NCI-H82 treated with DMSO at 0.1 percent for 48 hours (cell line): ENCODE results near the gene SLC6A9.
A peak's percentile ranks its signal among the peaks of the same experiment; 100 is the strongest.

Source experiments
- DNase-seq: peaks from one replicate; lab custom pipeline; 2025; ENCODE audit not compliant: unreplicated experiment; lab: John Stamatoyannopoulos, UW

The SLC6A9 gene

DNA sequence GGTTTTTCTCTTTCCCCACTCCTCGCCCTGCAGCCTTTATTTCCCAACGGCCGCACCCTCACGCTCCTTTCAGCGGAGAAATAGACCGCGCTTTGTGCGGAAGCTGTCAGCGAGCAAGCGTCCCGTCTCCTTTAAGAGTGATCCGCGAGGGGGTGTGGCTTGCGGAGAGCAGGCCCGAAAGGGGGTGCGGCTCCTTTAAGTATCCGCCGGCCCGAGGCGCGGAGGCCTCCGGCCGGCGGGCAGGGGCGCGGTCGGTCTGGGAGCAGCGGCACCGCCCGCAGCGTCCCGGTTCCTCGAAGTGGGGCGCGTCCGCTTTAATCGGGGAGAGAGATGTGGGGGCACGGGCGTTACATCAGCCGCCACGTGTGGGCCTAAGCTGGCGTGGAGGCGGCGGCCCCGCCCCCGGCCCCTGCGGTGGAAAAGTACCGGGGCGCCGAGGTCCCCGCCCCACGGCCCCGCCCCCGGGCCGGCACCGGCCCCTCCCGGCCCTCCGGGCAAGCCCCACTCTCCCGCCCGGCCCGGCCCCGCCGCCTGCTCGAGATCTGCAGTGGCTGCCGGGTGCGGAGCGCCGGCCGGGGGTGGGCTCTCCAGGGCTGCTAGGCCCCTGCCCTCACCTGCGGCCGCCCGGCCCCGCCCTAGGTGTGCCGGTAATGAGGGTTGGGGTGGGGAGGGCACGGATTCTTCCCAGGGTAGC, 1.2 kb downstream of the SLC6A9 start:
- peak; percentile 78 for DNase-seq

DNA sequence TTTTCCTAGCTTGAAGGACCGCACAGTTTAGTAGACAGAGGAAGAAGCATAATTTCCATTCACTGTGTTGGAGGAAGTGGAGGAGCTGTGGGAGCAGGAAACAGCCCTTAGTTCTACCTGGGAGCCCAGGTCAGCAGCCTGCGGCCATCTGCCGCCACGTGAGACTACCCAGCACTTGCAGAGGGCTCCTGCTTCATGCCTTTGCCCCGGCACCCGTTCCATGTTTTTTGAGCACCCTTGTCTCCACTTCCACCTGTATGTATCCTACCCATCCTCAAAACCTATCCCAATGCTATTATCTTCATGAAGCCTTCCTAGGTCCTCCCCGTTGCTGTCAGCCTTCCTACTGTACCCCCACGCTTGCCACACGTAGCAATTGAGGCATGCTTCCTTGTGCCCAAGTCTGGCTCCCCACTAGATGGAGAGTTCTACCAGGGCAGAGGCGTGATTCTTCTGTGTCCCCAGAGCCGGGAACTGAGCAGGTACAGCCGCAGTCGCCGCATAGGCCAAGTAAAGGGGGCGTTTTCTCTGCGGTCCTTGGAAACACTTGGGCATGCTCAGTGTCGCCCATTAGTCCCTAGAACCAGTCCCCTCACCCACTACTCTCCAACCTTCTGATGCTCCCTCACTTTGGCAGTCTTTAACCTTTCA, 1.9 kb downstream of the SLC6A9 start:
- peak; percentile 64 for DNase-seq

DNA sequence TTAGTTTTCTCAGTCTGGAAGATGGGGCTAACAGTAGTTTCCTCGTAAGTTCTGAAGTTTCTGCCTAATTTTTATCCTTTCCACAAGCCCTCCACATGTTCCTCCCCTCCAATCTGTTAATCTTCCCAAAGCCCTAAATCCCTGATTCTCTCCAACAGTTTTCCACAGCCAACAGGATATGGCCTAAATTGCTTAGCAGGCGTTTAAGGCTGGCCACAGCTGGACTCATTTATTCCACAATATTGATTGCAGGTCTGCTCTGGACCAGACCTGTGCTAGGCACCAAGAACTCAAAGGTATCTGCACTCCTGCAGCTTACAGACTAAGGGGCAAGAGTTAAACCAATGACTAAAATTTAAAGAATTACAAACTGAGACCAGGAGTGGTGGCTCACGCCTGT, 3.9 kb downstream of the SLC6A9 start:
- DNase-seq = peak; percentile 42

DNA sequence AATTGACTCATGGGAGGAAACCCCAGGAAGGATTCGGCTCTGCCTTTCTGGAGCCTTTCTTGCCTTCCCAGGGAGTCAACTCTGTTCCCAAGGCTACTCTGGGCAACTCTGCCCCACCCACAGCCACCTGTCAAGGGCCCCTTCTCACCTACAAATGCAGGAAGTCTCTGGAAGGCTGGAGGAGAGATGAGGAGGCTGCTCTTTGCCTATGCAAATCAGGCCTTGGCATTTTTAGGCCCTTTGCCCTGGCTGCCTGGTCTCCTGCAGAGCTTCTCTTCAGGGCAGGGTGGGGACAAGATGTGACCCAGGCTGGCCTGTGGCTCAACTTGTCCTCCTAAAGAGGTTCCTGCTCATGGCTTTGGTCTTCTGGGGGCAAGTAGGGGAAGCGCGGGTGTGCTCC, 5.4 kb downstream of the SLC6A9 start:
- DNase-seq = no peak

DNA sequence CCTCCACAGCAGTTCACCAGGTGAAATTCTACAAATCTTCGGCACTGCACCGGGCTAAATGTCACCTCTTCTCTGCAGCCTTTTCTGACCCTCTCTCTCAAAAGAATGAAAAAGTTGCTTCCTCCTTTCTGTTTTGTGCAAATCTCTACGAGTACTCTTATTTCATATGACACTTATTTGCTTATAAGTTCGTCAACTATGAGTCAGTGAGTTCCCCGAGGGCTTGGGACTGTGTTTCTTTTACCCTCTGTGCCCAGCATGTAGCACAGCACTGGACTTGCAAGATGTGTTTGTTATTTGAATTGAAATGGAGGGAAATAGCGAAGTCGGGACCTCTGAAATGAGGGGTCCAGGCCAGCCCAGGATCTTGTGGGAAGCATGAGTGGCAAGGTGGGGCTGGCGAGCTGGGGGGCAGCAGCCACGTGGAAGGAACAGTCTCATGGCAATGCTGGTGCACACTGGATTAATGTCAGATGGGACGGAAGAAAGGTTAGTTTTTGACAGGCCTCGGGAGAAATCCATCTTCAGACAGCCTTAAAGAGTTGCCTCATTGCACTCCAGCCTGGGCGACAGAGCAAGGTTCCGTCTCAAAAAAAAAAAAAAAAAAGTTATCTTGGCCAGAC, 6.2 kb downstream of the SLC6A9 start:
- no peak for DNase-seq

DNA sequence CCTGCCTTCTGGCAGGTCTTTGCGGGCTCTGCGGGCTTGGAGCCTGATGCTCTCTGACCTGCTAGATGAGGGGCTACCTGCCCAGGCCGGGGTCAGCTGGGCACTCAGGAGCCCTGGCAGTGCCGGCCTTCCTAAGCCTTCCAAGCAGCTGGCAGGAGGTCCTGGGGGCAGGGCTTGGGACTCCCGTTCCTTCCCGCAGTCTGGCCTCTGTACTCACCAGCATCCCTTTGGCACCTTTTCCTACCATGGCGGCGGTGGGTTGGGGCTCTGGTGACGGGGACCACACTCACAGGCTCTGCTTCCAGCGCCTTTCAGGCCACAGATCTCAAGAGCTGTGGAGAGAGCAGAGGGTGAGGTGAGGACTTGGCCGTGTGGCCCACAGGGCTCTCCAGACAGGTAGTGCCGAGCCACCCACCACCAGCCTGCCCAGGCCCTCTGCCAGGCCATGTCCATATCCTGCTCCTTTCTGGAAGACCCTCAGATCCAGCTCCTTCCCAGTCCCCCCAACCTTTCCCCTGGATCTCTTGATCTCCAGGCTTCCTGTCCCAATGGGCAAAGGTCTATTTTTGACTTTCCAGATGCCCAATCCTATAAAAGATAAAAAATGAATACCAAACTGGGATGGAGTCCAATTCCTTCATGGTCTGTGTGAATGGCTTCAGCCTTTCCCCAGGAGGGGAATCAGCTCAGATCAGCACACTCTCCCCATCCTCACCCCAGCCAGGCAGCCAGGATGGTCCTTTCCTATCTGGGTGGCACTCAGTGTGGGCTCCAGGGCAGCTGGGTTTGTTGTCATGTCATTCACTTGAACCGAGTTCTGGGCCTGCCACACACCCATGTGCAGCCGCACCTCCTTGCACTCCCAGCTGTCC, 7.0 kb downstream of the SLC6A9 start:
- no peak for DNase-seq

DNA sequence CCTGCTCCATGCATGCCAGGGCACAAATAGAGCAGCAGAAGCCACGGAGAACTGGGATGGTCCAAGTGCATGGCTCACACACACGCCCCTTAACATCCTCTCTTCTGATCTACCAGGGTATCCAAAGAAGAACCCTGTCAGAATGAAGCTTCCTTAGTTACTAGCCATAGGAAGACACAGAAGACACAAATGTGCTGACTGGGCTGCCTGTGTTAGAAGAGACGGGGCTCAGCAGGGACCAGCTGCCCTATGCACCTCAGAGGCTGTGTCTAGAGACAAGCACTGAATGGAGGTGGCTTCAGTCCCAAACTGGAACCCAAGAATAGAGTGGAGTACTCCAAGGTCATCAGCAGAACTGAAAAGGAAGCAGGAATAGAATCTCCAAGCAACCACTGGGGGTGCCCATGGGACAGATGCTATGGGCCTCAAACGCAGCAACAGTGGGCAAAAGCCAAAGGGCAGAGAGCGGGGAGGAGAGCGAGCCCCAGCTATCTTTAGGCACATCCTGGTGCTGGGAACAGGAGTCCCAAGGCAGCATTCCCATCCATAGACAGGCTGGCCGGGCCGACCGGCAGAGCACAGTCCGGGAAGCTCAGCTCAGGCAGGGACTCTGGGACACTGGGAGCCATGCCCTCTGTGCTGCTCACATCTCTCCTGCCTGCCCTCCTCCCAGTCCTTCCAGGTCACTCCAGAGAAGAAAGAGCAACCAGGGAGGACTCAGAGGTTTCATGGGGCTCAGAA, 9.5 kb downstream of the SLC6A9 start:
- no peak for DNase-seq

DNA sequence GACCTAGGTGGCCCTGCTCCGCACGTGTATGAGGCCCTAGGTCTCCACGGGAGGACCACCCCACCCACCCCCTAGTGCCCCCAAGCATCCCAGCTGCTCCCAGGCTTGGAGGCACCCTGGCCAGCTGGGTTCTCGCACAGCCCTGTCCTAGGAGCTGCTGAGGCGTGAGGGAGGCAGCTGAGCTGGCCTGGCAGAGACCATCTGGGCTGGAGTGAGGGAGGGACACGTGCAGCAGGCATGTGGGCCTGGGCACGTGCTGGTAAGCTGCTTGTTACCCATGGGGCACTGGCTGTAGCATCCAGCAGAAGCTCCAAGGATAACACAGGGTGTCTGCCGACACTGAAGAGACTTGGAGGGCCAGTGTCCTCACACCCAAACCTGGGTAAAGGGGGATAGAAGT, 10.1 kb downstream of the SLC6A9 start:
- DNase-seq = no peak

DNA sequence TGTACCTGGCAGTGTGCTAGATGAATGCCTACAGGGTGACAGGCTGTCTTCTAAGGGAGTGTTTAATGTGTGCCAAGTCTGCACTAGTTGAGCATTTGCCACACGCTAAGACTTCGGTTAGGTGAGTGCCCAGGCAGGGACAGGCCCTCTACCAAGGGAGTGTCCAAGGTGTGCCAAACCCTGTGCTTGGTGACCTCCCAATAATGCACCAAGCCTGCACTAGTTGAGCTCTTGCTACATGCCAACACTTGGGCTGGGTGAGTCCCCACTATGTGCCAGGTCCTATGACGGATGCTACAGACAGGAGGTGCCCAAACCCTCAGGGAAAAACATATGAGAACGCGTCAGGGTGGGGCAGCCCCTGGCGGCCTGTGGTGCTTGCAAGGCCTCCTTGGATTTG, 10.8 kb downstream of the SLC6A9 start:
- no peak for DNase-seq

DNA sequence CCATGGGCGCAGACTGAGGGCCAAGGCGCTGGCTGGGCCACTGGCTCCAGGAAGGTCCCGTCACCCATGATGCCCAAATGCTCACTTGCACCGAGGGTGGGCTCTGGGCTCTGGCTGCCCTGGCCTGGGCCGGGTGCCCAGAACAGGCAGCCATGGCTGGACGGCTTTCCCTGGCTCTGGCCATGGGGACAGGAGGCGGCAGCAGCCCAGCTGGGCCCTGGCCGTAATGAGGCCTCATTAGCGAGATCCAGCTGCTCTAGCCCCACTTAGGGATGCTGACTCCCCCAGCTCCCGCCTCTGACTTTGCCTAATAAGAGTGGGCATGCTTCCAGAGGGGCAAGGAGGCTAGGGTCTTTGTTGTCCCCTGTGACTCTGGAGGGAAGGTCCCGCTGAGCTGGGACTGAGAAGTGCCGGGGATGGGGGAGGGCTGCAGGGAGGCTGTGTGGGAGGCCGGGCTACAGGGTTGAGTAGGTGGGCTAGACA, 11.8 kb downstream of the SLC6A9 start:
- DNase-seq = no peak

DNA sequence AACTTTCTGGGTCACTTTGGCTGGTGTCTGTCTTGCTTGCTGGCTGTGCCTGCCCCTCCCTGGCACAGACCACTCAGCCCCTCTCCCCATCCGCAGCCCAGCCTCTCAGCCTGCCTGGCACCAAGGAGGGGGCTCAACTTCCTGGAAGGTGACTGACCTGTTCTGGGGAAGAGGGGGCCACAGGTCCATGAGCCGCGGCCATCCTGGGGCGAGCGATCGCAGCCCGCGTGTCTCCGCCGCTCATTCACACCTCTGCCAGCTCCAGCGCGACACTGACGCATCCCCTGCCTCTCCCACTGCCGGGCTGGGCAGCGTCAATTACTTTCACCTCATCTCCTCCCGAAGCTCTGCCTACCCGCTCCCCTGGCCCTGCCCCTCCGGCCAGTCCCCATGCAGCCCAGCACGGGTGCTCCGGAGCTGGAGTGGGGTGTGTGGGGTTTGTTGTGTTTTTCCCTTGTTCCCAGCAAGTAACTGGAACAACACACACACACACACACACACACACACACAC, 14.3 kb downstream of the SLC6A9 start:
- no peak for DNase-seq

DNA sequence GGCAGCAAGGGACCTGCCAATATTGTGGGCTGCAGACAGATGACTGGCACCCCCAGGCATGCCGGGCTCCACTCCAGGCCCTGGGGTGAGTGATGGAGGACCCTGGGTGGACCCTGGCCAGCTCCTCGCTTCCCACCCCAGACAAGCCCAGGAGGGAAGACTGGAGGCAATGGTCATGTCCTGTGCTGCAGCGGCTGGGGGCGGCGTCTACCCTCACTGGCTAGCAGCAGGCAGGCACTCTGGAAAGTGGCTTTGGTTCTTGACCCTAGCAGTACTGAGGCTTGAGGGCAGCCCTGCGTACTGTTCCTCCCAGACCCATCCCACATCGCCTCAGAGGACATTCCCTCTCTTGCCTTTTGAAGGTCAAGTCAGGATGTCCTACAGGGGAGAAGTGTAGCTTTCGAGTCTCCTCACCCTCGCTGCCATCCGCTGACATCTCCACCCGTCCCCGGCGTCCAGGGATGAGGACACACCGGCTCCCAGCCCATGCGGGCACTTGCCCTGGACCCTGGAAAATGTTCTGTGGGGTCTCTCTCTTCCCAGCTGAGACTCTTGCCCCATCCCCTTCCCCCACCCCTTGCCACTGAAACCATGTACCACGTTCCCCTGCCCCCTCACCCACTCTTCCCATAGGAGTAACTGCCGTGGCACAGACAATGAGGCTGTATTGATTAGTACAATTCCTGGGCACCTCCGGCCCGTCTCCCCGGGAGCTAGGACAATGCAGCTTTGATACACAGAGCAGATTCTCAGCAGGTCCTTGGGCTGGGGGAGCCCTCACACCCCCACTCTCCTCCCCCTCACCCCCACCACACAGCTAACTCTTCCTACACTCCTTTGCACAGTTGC, 15.0 kb downstream of the SLC6A9 start:
- DNase-seq = no peak

DNA sequence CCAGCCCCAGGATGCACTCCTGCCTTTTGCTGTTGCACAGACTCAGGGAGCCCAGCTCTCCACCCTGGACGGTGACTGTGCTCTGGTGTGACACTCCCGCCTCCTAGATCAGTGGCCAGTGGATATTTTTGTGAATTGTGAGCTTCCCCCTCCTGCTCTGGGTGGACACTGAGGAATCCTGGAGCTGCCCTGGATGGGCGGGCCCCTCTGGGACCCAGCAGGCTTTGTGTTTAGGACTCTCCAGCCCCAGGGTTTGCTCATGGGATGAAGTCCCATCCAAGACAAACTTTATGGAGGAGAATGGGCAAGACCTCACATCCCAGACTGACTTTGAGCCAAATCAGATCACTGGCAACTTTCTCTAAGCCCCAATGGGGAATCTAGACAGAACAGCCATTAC, 16.1 kb downstream of the SLC6A9 start:
- no peak for DNase-seq

DNA sequence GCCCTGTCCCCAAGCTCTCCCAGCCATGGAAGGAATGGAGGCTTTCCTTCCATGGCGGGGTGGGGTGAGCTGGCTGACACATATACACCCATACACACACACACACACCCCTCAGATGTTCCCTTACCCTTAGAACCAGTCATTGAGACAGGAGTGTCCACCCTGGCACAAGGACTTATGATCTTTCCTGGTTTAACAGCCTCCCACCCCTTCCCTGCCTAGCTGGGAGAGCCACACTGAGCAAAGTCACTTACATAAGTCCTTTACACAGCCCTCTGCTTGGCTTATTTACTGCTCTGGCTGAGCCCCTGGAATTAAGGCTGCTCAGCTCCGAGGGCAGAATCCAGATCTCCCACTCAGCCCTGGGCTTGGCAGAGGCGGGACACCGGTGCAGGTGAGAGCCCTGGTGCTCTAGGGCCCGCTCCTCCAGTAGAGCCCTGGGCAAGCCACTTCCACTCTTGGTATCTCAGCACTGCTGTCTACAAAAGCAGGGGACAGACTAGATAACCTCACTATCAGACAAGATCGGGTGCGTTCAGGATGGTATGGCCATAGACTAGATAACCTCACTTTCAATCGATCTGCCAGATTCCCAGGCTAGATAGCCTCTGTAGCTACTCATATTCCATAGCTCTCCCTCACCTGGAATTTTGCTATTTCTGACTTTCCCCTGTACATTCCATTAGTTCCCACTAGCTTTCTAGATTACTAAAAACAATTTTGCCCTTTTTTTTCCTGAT, 16.7 kb downstream of the SLC6A9 start:
- peak; percentile 61 for DNase-seq

DNA sequence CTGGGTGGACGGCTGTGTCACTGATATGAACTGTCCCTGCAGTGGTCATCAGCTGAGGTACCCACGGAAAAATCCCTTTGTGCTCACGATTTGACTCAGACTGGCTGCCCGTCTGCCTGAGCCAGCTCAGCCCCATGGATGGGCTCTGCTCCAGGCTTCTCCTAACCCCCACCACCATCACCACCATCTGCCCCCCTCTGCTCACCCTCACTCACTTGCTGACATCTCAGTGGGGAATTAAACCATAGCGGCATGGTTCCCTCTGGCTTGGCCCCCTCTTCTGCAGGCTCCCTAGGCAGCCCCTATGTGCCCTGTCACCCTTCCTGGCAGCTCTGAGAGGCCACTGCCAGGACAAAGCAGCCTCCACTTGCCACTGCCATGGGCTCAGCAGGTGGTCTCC, 17.3 kb downstream of the SLC6A9 start:
- DNase-seq = no peak

DNA sequence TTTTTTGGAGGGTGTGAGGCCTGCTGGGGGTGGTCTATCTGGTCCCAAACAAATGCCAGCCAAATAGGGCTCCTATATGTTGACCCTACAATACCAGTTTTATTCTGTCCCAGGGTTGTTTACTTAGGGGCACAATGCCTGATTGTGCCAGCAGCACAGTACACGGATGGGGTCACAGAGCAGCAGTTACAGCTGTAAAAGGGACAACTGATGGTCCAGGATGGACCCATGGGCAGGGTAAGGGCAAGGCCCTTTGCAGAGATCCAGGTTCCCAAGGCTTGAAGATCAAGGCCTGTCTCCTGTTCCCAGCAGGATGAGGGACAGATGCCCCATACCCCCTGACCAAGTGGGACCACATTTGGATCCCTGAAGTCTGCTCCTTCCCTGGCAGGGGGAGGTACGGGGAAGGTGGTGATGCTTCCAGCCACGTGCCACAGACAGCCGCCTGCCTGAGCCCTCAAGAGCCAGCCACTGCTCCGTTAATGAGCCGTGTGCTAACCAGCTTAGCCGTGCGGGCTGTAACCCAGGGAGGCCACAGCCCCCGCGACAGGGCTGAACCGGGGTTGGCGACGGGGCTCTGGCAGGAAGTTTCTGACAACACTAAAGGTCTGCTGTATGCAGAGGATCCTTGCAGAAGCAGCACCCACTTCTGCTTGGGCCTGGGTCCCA, 18.2 kb downstream of the SLC6A9 start:
- peak; percentile 63 for DNase-seq

DNA sequence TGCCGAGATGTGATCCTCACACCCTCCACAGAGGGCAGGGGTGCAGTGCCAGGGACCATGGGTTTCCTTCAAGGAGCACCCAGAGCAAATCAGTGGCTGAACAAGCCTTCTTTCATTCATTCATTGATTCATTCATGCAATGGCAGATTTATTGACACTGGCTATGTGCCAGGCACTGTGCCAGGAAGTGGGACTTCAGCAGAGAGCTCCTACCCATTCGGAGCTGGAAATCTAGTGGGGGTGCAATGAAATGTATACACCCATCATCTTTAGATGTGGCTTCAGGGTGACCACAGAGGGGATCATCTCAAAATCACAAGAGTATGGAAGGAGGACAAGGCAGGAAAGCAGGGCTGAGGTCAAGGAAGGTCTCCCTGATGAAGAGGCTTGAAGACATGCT, 18.9 kb downstream of the SLC6A9 start:
- DNase-seq = no peak

DNA sequence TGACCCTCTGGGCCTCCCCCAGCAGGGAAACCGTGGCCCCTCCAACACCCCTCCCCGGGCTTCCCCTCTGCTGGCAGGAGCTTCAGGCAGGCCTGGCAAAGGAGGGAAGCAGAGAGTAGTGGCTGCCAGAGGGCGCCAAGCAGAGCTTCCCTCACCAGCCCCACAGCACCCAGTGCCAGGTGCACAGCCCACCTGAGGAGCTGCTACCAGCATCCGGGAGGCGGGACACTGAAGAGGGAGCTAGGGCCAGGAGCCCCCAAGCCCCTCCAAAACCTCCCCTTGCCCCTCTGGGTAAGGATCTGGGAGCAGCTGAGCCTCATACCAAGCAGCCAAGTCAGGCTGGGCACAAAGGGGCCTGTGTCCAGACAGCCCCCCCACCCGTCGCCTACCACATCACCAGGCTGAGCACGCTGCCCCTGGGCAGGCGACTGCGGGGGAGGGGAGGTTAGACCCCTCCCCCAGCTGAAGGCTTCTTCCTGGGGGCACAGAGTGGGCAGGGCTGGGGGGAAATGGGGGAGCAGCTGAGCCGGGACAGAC, 20.3 kb downstream of the SLC6A9 start:
- no peak for DNase-seq
